Stomach (tissue), 9 donors: Measurements from ENCODE around the gene STK32C. TPM values are rescaled to one million over a fixed set of nuclear protein-coding genes. Genes with fewer than 3 reads are reported as not detected.

Experiments used
- DNase-seq, 2 donors: peaks; one replicate each; pipeline versions ENCODE4 v3.0.0 to v3.0.0-alpha.2; 2013 to 2019
- H3K27ac ChIP-seq, 5 donors: fragments of 200-600 bp in 4 of 5; sonication (generic) in 4 of 5; one replicate each; pipeline ENCODE4 v1.5.1; 2013 to 2019; ENCODE audit warnings: mild to moderate bottlenecking in 1 of 5, moderate library complexity in 1 of 5
- H3K27me3 ChIP-seq, 3 donors: fragments of 200-600 bp; sonication (generic); one replicate each; pipeline ENCODE4 v1.5.1; 2017 to 2019; ENCODE audit warnings: mixed run types in 1 of 3
- H3K36me3 ChIP-seq, 4 donors: fragments of 200-600 bp; sonication (generic); 1 replicate in 3 of 4; 2 replicates in 1 of 4; pipeline ENCODE4 v1.5.1; 2016 to 2019
- H3K4me1 ChIP-seq, 4 donors: fragments of 200-600 bp; sonication (generic); one replicate each; pipeline ENCODE4 v1.5.1; 2016 to 2019
- H3K4me3 ChIP-seq, 4 donors: fragments of 200-600 bp; sonication (generic) in 3 of 4; one replicate each; pipeline ENCODE4 v1.5.1; 2016 to 2019; ENCODE audit warnings: mild to moderate bottlenecking in 1 of 4
- H3K9me3 ChIP-seq, 4 donors: fragments of 200-600 bp; sonication (generic); one replicate each; pipeline ENCODE4 v1.5.1; 2016 to 2019
- CTCF ChIP-seq, 7 experiments: fragments of 450-650 bp in 4 of 7; fragments of 200-600 bp in 3 of 7; sonication (generic) in 3 of 7; IDR thresholded peaks; one replicate each; pipeline ENCODE4 v1.5.1; 2016 to 2019; ENCODE audit warnings: antibody characterized with exemption in 7 of 7, control low read depth in 2 of 7, mild to moderate bottlenecking in 1 of 7
- EP300 ChIP-seq: sonication (generic); formaldehyde crosslinking; IDR thresholded peaks from one replicate; pipeline ENCODE4 v1.6.1; 2017; ENCODE audit warnings: antibody characterized with exemption
- POLR2A ChIP-seq, 4 donors: fragments of 450-650 bp; IDR thresholded peaks; one replicate each; pipeline ENCODE4 v1.6.1; 2016; ENCODE audit warnings: antibody characterized with exemption in 4 of 4, control low read depth in 2 of 4, mild to moderate bottlenecking in 1 of 4, moderate library complexity in 1 of 4
- POLR2AphosphoS5 ChIP-seq, 3 donors: sonication (generic); formaldehyde crosslinking; IDR thresholded peaks; one replicate each; pipeline ENCODE4 v1.6.1; 2016; ENCODE audit warnings: antibody characterized with exemption in 3 of 3
- WGBS, 5 donors: extraction: QIAGEN DNeasy Blood & Tissue Kit in 3 of 5; methylation state at CpG; one replicate each; pipeline versions ENCODE4 v1.1.5 to v1.1.7; 2013 to 2018; 5-methylcytosine and 5-hydroxymethylcytosine counted together
- intact Hi-C: fragments of 100-400 bp; cut with DNase I; formaldehyde crosslinking; loops from one replicate; pipeline ENCODE4 v1.15.1; 2023; ENCODE audit warnings: low total_unique reads
- polyA plus RNA-seq, 3 donors: library from polyadenylated mRNA; stranded (reverse); fragments of 200-250 nt; gene quantifications; one replicate each; pipeline ENCODE4 v1.2.3, GENCODE V29; 2013
- total RNA-seq, 5 donors: library from RNA; depleted of rRNA; stranded (reverse); fragments of >200 nt; gene quantifications; one replicate each; pipeline versions ENCODE4 v1.1.0 to v1.2.3, GENCODE V29; 2014 to 2016
- donor health status: healthy with polysubstance abuse.
- donor health status: Bipolar disorder and iron deficiency.
- donor health status: healthy.

STK32C gene
- total and polyA plus RNA-seq, 8 donors: 1.6 to 71.0 (median 7.9) TPM; not detected in 1

- peak overlapping the region in 1 of 4 donors; percentile 49 for H3K4me3 ChIP-seq
- WGBS, 5 donors: 57 to 76% (median 64%) methylated on average over 13 to 14 of the region's 14 CpGs
- intact Hi-C loops: no loop called here
- H3K36me3 ChIP-seq: peaks cover 0 to 30% (median 23%) of the 10 kb centered on the region in 4 donors
- no peaks in the 10 kb centered on the region for H3K9me3 ChIP-seq
- TF ChIP-seq CTCF (IDR thresholded peaks at IDR 0.05): no peak
- no peak for TF ChIP-seq POLR2A (IDR thresholded peaks at IDR 0.05)
- no peak for TF ChIP-seq EP300
- TF ChIP-seq POLR2AphosphoS5 (IDR thresholded peaks at IDR 0.05): no peak
- H3K4me1 ChIP-seq: peaks cover 18 to 43% (median 28%) of the 10 kb centered on the region in 4 donors
- DNase-seq: peak in 1 of 2 donors; percentile 82
- H3K27ac ChIP-seq: peak overlapping the region in 3 of 5 donors; percentile 18 to 59 (median 19)
- no peaks in the 10 kb centered on the region for H3K27me3 ChIP-seq
Observed at GRCh38 chr10:132335189-132336063, 27.7 kb upstream of the STK32C start.

GRCh38 chr10:132334631-132335188, 27.0 kb upstream of the STK32C start:
- TF ChIP-seq CTCF (IDR thresholded peaks at IDR 0.05) (no peak), POLR2AphosphoS5 (IDR thresholded peaks at IDR 0.05) (no peak), EP300 (no peak), POLR2A (IDR thresholded peaks at IDR 0.05) (no peak)

GRCh38 chr10:132333386-132333785, 25.6 kb upstream of the STK32C start:
- intact Hi-C loops: no loop called here

More at GRCh38 chr10:132334631-132335188, 27.0 kb upstream of the STK32C start:
- Histone ChIP-seq H3K27me3 (no peaks in the 10 kb centered on the region), H3K4me3 (no peak overlapping the region), H3K9me3 (no peaks in the 10 kb centered on the region), H3K36me3 (peaks cover 0 to 24% (median 16%) of the 10 kb centered on the region in 4 donors), H3K4me1 (peaks cover 21 to 50% (median 34%) of the 10 kb centered on the region in 4 donors), H3K27ac (peak overlapping the region in 1 of 5 donors; percentile 19)
- 92 to 96% (median 94%) methylated on average over 4 of the region's 4 CpGs for WGBS, 5 donors
- DNase-seq: no peak
- intact Hi-C loops: no loop called here

More at GRCh38 chr10:132333386-132333785, 25.6 kb upstream of the STK32C start:
- no peaks in the 10 kb centered on the region for H3K9me3 ChIP-seq
- H3K4me1 ChIP-seq: peaks cover 21 to 64% (median 43%) of the 10 kb centered on the region in 4 donors
- no peak for TF ChIP-seq CTCF (IDR thresholded peaks at IDR 0.05)
- no peak for TF ChIP-seq POLR2A (IDR thresholded peaks at IDR 0.05)
- TF ChIP-seq EP300: no peak
- no peak for TF ChIP-seq POLR2AphosphoS5 (IDR thresholded peaks at IDR 0.05)
- H3K27me3 ChIP-seq: no peaks in the 10 kb centered on the region
- DNase-seq: no peak
- peaks cover 0 to 11% (median 6%) of the 10 kb centered on the region in 4 donors for H3K36me3 ChIP-seq
- 74 to 89% (median 82%) methylated on average over 7 of the region's 7 CpGs for WGBS, 5 donors
- no peak overlapping the region for H3K27ac ChIP-seq
- no peak overlapping the region for H3K4me3 ChIP-seq
